HG02610 (cell line): ENCODE results near the gene SPRR4.
"Not testable (repeated sequence)": the region's sequence is repeated elsewhere in the genome, so short reads cannot be mapped to it uniquely, and the experiment has no call there.

Experiments used
- ATAC-seq: cut with Tn5 transposase; IDR thresholded peaks from one replicate; pipeline ENCODE4 v1.9.1; 2021; ENCODE audit warnings: mild to moderate bottlenecking, moderate library complexity; ENCODE audit not compliant: unreplicated experiment

SPRR4 gene

GRCh38 chr1:153011235-153011758 lies 40.8 kb downstream of the SPRR4 start:
- not testable (repeated sequence) for ATAC-seq

GRCh38 chr1:153021829-153022228 lies 51.4 kb downstream of the SPRR4 start:
- not testable (repeated sequence) for ATAC-seq
